ENCODE data around the gene BMP10. TPM values are rescaled to one million over a fixed set of nuclear protein-coding genes. Genes with fewer than 3 reads are reported as not detected.

BMP10 gene
- polyA plus RNA-seq, 1 of the 3 experiments (the other 2 are of a cell fraction): not detected

- ChIA-PET POLR2A (no interaction called here), CTCF (interaction anchor here (1.1 kb wide), 1 partner anchor 21 kb away, joined by 4 read pairs; no protein-coding TSS in a partner anchor)
- no peak overlapping the region for H2AFZ ChIP-seq (ENCODE audit: low read depth)
- H3K27ac ChIP-seq (ENCODE audit: low read depth in 2 of 2, low read length in 1 of 2): no peak overlapping the region
- no peak for DNase-seq
- no peaks in the 10 kb centered on the region for H3K9me2 ChIP-seq
- H3K79me2 ChIP-seq (ENCODE audit: insufficient read depth): no peaks in the 10 kb centered on the region
- TF ChIP-seq FOSL2 (IDR thresholded peaks at IDR 0.05; ENCODE audit: borderline replicate concordance, low read depth): no peak
- TF ChIP-seq GATA2 (CRISPR knock-in tag; IDR thresholded peaks at IDR 0.05): no peak
- no peak for TF ChIP-seq ZBTB33 (IDR thresholded peaks at IDR 0.05; ENCODE audit: borderline replicate concordance, low read depth)
- TF ChIP-seq RAD21 (IDR thresholded peaks at IDR 0.05; ENCODE audit: low read length): no peak
- H3K36me3 ChIP-seq (replicated peaks in 1 of 2; ENCODE audit: control insufficient read depth in 1 of 2, insufficient read depth in 2 of 2, low read length in 1 of 2): no peaks in the 10 kb centered on the region
- 95% methylated on average over 2 of the region's 2 CpGs for WGBS (ENCODE audit: low lambda C conversion rate)
- no peaks in the 10 kb centered on the region for H3K27me3 ChIP-seq (ENCODE audit: insufficient read depth)
- H3K4me2 ChIP-seq: no peak overlapping the region
- H3K4me1 ChIP-seq (ENCODE audit: control insufficient read depth in 1 of 2, insufficient read depth in 2 of 2, low read depth in 1 of 2, low read length in 1 of 2): peaks cover 16 to 24% of the 10 kb centered on the region in 2 experiments
- H3F3A ChIP-seq (replicated peaks; ENCODE audit: insufficient read depth): peaks cover 8% of the 10 kb centered on the region
- H3K4me3 ChIP-seq (ENCODE audit: low read depth in 2 of 2, low read length in 1 of 2): no peak overlapping the region
- no peaks in the 10 kb centered on the region for H3K9me3 ChIP-seq
- H4K20me1 ChIP-seq (ENCODE audit: insufficient read depth): no peaks in the 10 kb centered on the region
- no peak overlapping the region for H3K9ac ChIP-seq
These were observed 38.0 kb downstream of the BMP10 start for GRCh38 chr2:68833162-68833561.

GRCh38 chr2:68832233-68832869 lies 38.8 kb downstream of the BMP10 start:
- Histone ChIP-seq H3K27ac (ENCODE audit: low read depth in 2 of 2, low read length in 1 of 2) (peak overlapping the region in 1 of 2 experiments; percentile 59; a peak in 2 of 4 replicates), H3K9me3 (no peaks in the 10 kb centered on the region), H3K4me2 (peak overlapping the region; percentile 34; the same call in 1 of the 2 replicates), H3K79me2 (ENCODE audit: insufficient read depth) (no peaks in the 10 kb centered on the region), H3K27me3 (ENCODE audit: insufficient read depth) (no peaks in the 10 kb centered on the region), H3K4me1 (ENCODE audit: control insufficient read depth in 1 of 2, insufficient read depth in 2 of 2, low read depth in 1 of 2, low read length in 1 of 2) (peaks cover 17 to 24% of the 10 kb centered on the region in 2 experiments), H3F3A (replicated peaks; ENCODE audit: insufficient read depth) (peaks cover 8% of the 10 kb centered on the region), H3K4me3 (ENCODE audit: low read depth in 2 of 2, low read length in 1 of 2) (no peak overlapping the region), H3K9ac (no peak overlapping the region; the same call in 1 of the 2 replicates), H4K20me1 (ENCODE audit: insufficient read depth) (no peaks in the 10 kb centered on the region), H3K36me3 (replicated peaks in 1 of 2; ENCODE audit: control insufficient read depth in 1 of 2, insufficient read depth in 2 of 2, low read length in 1 of 2) (no peaks in the 10 kb centered on the region), H2AFZ (ENCODE audit: low read depth) (peak overlapping the region; percentile 52; the same call in 1 of the 2 replicates), H3K9me2 (no peaks in the 10 kb centered on the region)
- ChIA-PET CTCF (no interaction called here), POLR2A (no interaction called here)
- 72% methylated on average over 8 of the region's 8 CpGs for WGBS (ENCODE audit: low lambda C conversion rate)
- DNase-seq: no peak
- no peak for TF ChIP-seq ELF1 (IDR thresholded peaks at IDR 0.05)
- no peak for TF ChIP-seq TAF1 (IDR thresholded peaks at IDR 0.05; ENCODE audit: borderline replicate concordance, low read depth, low read length)
- TF ChIP-seq MEF2A (IDR thresholded peaks at IDR 0.05; ENCODE audit: borderline replicate concordance, low read depth): peak; percentile 55; the same call in 1 of the 2 replicates
- TF ChIP-seq NFIC (IDR thresholded peaks at IDR 0.05; ENCODE audit: borderline replicate concordance): no peak
- 0 out of 2 replicates have a peak, but pooled peaks have one; percentile 15 for TF ChIP-seq PBX3 (IDR thresholded peaks at IDR 0.05)
- no peak for TF ChIP-seq RFX5 (IDR thresholded peaks at IDR 0.05; ENCODE audit: low read length)
- no peak for TF ChIP-seq RCOR1 (IDR thresholded peaks at IDR 0.05; ENCODE audit: low read length)
- no peak for TF ChIP-seq CTCF (IDR thresholded peaks at IDR 0.05)
- TF ChIP-seq USF2 (IDR thresholded peaks at IDR 0.05; ENCODE audit: borderline replicate concordance, low read depth, low read length): no peak
- TF ChIP-seq GATA2 (CRISPR knock-in tag; IDR thresholded peaks at IDR 0.05): no peak
- TF ChIP-seq USF1 (IDR thresholded peaks at IDR 0.05; ENCODE audit: borderline replicate concordance, low read depth): peak; percentile 67; the same call in 1 of the 2 replicates
- TF ChIP-seq NRF1 (IDR thresholded peaks at IDR 0.05; ENCODE audit: low read depth, low read length): no peak
- no peak for TF ChIP-seq RXRA (IDR thresholded peaks at IDR 0.05; ENCODE audit: borderline replicate concordance, low read depth)
- no peak for TF ChIP-seq YY1 (IDR thresholded peaks at IDR 0.05; ENCODE audit: low read depth)
- TF ChIP-seq GABPA (IDR thresholded peaks at IDR 0.05; ENCODE audit: low read depth): no peak
- no peak for TF ChIP-seq FOXJ3 (CRISPR knock-in tag; IDR thresholded peaks at IDR 0.05)

All from SK-N-SH (cell line).